ENCODE data around the gene RNF225. TPM values are rescaled to one million over a fixed set of nuclear protein-coding genes. Genes with fewer than 3 reads are reported as not detected.
A peak's percentile ranks its signal among the peaks of the same experiment; 100 is the strongest.

RNF225 gene
- total and polyA plus RNA-seq, 2 of the 13 experiments (the other 11 are each of a cell fraction or from before 2014, with no cell fraction given), result not detected

DNA sequence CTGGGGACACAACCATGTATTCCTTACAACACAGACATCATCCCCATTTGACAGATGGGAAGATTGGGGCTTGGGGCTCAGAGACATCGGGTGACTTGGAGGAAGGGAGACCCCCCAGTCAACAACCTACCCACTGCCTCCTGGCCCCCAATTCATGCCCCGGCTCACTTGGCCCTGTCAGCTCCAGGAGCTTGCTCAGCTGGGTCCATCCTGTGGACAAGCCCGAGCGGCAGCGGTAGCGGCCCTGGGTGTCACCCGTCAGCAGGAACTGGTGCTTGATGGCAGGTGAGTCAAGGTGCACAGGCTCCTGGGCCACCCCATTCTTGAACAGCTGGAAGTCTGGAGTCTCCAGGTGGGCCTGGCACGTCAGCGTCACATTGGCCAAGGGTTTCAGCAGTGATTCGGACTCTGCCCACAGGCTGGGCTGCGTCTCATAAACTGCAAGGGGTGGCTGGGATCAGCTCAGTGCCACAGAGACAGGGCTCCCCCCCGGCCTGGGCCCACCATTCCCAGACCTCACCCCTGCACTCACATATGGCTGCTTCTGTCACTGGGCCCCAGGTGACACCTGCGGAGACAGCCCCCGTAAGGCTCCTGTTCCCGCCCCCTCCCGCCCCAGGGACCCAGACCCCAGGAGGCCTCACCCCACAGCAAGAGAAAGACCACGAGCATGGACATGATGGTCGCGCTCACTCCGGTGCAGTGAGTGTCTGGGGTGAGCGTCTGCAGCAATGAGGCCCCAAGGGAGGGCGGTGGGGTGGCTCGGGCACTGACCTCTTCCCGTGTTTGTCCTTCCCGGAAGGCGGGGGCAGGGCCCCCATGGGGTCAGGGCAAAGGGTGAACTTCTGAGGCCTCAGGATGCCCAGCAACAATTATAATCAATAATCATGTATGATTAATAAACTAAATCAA is 42.4 kb upstream of the RNF225 start, which contains the start of gene A1BG:
TSS of gene A1BG (minus strand) at position 733 of the 912 bp plus-strand sequence. CDS start at position 678, 55 bp downstream.
- Histone ChIP-seq H2AFZ (ENCODE audit: low read length) (no peak within 1 kb of the TSS), H3K36me3 (replicated peaks in 1 of 2; ENCODE audit: control insufficient read depth in 1 of 2, insufficient read depth in 2 of 2, low read length in 2 of 2) (no peaks in the 10 kb centered on the region), H3K4me3 (replicated peaks in 1 of 3; ENCODE audit: insufficient read depth in 1 of 3, low read depth in 2 of 3, low read length in 3 of 3) (peak within 1 kb of the TSS; percentile 50 to 71 (median 68); a peak in 5 of 6 replicates), H3K4me1 (ENCODE audit: insufficient read depth, low read length) (peaks cover 48% of the 10 kb centered on the region), H3K27ac (ENCODE audit: extremely low read length, insufficient read depth, low read length) (peak within 1 kb of the TSS; percentile 55), H3K27me3 (ENCODE audit: control insufficient read depth in 1 of 2, insufficient read depth in 2 of 2, low read length in 2 of 2) (no peaks in the 10 kb centered on the region), H3K79me2 (ENCODE audit: insufficient read depth, low read length) (no peaks in the 10 kb centered on the region), H4K20me1 (ENCODE audit: insufficient read depth, low read length) (no peaks in the 10 kb centered on the region), H3K9ac (ENCODE audit: insufficient read depth, low read depth, low read length) (peak within 1 kb of the TSS; percentile 62), H3K4me2 (ENCODE audit: low read depth, low read length) (peak within 1 kb of the TSS; percentile 93), H3K9me3 (ENCODE audit: low read length) (no peaks in the 10 kb centered on the region)
- ATAC-seq, result peak; percentile 76
- DNase-seq (ENCODE audit: low spot score), result no peak
- in situ Hi-C loops (cut with HindIII; ENCODE audit: extremely low pct_ligation_motif_present, low pct_unique_long_range_greater_than_20kb), result no loop called here
- FAIRE-seq, result no peak
- POLR2A ChIA-PET, result interaction anchor here (0.7 to 1.8 kb wide), 8 partner anchors 9 to 54 kb away, joined by 3 to 23 read pairs (median 4); partner anchors contain the start of genes ZNF497 and ZSCAN22
- intact Hi-C loops (cut with micrococcal nuclease; ENCODE audit: unreplicated experiment), result no loop called here
- BruUV-seq (replicated peaks), result TSS peak; percentile 58
- CTCF ChIA-PET (ENCODE audit: low intra/inter-chr PET ratio, low total read pairs), result no interaction called here
- WGBS (ENCODE audit: low lambda C conversion rate), result 8% methylated on average over 16 of the region's 26 CpGs
- peak; percentile 46; the same call in 1 of the 2 replicates for TF ChIP-seq DPF2 (CRISPR knock-in tag; IDR thresholded peaks at IDR 0.05; ENCODE audit: borderline replicate concordance, low read depth)
- peak; percentile 42; the same call in 1 of the 2 replicates for TF ChIP-seq CREM (IDR thresholded peaks at IDR 0.05)
- no peak for TF ChIP-seq CREM (CRISPR knock-in tag; IDR thresholded peaks at IDR 0.05)
- no peak for TF ChIP-seq SRSF1 (optimal IDR thresholded peaks at IDR 0.05; ENCODE audit: low read depth, low read length)
- no peak for TF ChIP-seq PHF20 (CRISPR knock-in tag; IDR thresholded peaks at IDR 0.05)
- TF ChIP-seq ZMYM3 (CRISPR knock-in tag; IDR thresholded peaks at IDR 0.05), result peak; percentile 60
- TF ChIP-seq ARID2 (CRISPR knock-in tag; IDR thresholded peaks at IDR 0.05; ENCODE audit: borderline replicate concordance), result no peak
- no peak for TF ChIP-seq ZNF343 (CRISPR knock-in tag; IDR thresholded peaks at IDR 0.05)
- no peak for TF ChIP-seq ZBTB42 (CRISPR knock-in tag; IDR thresholded peaks at IDR 0.05)
- peak; percentile 15; the same call in 1 of the 2 replicates for TF ChIP-seq HDAC2 (CRISPR knock-in tag; IDR thresholded peaks at IDR 0.05)
- TF ChIP-seq, protein P1, sequence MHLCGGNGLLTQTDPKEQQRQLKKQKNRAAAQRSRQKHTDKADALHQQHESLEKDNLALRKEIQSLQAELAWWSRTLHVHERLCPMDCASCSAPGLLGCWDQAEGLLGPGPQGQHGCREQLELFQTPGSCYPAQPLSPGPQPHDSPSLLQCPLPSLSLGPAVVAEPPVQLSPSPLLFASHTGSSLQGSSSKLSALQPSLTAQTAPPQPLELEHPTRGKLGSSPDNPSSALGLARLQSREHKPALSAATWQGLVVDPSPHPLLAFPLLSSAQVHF (CRISPR knock-in tag; IDR thresholded peaks at IDR 0.05), result no peak
- TF ChIP-seq KLF16 (CRISPR knock-in tag; IDR thresholded peaks at IDR 0.05), result peak in 1 of 2 experiments; percentile 61; a peak in 1 of 4 replicates
- 0 out of 2 replicates have a peak, but pooled peaks have one; percentile 18 for TF ChIP-seq ZSCAN21 (CRISPR knock-in tag; IDR thresholded peaks at IDR 0.05; ENCODE audit: borderline replicate concordance)
- TF ChIP-seq HNF4A (CRISPR knock-in tag; IDR thresholded peaks at IDR 0.05), result peak; percentile 80
- TF ChIP-seq, protein P2, sequence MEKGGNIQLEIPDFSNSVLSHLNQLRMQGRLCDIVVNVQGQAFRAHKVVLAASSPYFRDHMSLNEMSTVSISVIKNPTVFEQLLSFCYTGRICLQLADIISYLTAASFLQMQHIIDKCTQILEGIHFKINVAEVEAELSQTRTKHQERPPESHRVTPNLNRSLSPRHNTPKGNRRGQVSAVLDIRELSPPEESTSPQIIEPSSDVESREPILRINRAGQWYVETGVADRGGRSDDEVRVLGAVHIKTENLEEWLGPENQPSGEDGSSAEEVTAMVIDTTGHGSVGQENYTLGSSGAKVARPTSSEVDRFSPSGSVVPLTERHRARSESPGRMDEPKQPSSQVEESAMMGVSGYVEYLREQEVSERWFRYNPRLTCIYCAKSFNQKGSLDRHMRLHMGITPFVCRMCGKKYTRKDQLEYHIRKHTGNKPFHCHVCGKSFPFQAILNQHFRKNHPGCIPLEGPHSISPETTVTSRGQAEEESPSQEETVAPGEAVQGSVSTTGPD (CRISPR knock-in tag; IDR thresholded peaks at IDR 0.05), result 0 out of 2 replicates have a peak, but pooled peaks have one; percentile 2
- TF ChIP-seq ZNF569 (CRISPR knock-in tag; IDR thresholded peaks at IDR 0.05; ENCODE audit: borderline replicate concordance), result no peak
- TF ChIP-seq, protein P3, sequence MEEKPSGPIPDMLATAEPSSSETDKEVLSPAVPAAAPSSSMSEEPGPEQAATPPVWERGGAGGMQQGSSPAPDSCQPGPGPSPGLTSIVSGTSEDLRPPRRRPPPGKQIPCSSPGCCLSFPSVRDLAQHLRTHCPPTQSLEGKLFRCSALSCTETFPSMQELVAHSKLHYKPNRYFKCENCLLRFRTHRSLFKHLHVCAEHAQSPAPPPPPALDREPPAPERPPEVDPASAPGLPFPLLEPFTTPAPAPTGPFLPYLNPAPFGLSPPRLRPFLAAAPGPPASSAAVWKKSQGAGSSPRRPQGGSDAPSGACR (CRISPR knock-in tag; IDR thresholded peaks at IDR 0.05), result peak; percentile 51; the same call in 1 of the 2 replicates
